ENCODE data around the gene XPO5.
"Not testable (repeated sequence)": the region's sequence is repeated elsewhere in the genome, so short reads cannot be mapped to it uniquely, and the experiment has no call there.

The XPO5 gene

GRCh38 chr6:43575772-43576551, at the start of gene XPO5, which contains the start of gene POLH:
TSS of gene XPO5 (minus strand) at chr6:43576038. CDS start at chr6:43575864, 174 bp downstream.
TSS of gene POLH (plus strand) at chr6:43576185. CDS start at chr6:43582320, 6,135 bp downstream.
- peak; percentile 94 for DNase-seq

- no peak for DNase-seq
These were observed 49.7 kb upstream of the XPO5 start for GRCh38 chr6:43625393-43625992.

DNA sequence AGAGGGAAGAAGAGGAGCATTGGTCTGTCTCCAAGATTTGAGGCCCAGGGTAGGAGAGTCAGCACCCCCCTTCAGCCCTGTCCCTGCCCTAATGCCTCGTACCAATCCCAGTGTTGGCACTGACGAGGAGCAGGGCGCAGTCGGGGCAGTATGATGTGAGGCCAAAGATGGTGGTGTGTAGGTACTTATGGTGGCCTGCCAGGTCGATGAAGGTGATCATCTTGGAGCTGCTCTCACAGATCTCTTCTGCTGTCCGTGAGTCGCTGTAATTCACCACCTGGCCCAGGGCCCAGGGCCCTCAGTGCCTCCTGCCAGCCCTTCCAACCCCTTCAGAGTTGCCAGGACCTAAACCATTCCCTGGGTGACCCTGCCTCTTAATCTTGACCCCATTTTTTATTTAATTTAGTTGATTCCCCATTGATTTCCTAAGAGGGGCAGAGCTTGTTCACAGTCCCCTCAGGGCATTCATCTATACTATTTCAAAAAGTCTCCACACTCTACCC, 49.0 kb upstream of the XPO5 start:
- no peak for DNase-seq

DNA sequence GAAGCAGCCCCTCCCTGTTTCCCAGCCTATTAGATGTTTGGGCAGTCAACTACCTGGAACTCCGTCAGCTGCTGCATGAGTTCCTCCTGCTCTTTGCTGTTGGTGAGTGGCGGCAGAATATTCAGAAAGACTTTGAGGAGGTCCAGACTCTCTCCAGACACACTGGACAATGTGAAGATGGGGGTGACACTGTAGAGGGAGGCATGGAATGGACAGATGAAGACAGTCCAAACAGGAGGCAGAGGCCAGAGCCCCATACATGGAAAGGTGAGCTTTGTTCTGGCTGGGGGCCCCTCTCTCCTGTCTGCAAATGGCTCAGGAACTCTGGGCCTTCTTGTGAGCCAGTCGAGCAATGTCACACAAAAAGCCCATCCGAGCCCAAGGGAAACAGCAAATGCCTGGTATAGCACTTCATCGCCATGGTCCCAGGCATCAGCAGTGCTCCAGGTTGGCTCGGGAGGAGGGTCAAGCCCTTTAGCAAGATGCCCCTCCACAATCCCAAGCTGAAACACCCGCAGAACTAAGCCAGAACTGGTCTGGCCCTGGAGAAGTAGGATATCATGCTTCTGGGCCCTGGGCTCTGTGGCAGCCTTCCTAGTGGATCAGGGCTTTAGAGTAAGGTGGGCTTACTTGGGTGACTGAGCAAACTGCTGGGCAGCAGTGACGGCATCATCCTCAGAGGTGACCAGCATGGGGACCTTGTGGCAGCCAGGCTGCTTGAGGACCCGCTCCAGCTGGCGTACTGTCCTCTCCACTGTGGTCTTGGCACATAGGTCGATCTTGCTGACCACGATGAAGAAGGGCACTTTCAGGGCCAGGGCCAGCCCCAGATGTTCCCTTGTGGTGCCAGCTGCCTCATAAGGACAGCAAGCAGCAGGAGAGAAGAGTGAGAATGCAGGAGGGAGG, 48.3 kb upstream of the XPO5 start:
- no peak for DNase-seq

- no peak for DNase-seq
These were observed 46.7 kb upstream of the XPO5 start for GRCh38 chr6:43622541-43622940.

DNA sequence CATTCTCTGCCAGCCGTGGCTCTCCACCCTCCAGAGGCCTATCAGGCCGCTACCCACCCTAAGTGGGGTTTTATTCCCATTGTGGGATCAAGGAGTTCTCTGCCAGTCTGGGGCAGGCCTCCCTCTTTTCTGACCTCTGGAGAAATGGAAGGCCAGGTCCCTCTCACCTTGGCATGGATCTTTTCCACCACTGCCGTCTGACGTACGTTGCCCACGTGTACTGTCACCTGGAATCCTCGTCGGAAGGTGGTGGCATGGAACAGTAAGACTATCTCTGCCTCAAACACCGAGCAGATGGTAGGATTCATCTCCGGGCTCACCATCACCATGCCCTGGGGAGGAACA, 46.0 kb upstream of the XPO5 start:
- no peak for DNase-seq

DNA sequence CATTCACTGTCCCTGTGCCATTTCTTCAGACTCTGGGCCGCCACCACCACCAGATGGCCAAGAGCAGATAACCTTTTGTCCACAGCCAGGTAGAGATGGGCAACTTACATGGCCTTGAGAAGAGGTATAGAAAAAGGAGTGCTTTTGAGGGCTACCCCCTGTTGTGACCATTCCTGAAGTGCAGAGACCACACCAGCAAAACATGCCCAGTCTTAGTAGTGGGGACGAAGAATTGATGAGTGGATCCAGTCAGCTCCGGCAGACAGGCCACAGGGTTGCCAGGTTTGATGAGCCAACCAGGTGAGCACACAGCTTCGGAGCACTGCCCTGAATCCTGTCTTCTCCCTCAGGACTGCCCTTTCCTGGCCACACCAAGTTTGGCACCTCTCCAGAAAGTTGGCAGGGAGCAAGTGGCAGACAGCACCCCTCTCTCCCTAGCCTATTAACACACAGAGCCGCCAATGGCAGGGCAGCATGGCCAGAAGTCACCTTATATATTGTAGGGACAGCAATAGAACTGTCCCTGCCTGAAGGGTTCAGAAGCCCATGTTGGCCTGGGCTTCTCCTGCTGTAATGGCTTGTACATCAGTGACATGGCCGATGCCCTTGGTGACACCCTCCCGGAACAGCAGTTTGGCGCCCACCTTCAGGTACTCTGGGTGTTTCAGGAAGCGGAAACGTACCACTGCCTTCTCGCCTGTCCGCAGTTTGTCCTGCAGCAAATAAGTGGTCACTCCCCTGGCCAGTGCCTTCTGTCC, 45.4 kb upstream of the XPO5 start:
- no peak for DNase-seq

GRCh38 chr6:43616725-43617472, 41.1 kb upstream of the XPO5 start:
- DNase-seq, result no peak

GRCh38 chr6:43614396-43614730, 38.5 kb upstream of the XPO5 start:
- DNase-seq, result no peak

DNA sequence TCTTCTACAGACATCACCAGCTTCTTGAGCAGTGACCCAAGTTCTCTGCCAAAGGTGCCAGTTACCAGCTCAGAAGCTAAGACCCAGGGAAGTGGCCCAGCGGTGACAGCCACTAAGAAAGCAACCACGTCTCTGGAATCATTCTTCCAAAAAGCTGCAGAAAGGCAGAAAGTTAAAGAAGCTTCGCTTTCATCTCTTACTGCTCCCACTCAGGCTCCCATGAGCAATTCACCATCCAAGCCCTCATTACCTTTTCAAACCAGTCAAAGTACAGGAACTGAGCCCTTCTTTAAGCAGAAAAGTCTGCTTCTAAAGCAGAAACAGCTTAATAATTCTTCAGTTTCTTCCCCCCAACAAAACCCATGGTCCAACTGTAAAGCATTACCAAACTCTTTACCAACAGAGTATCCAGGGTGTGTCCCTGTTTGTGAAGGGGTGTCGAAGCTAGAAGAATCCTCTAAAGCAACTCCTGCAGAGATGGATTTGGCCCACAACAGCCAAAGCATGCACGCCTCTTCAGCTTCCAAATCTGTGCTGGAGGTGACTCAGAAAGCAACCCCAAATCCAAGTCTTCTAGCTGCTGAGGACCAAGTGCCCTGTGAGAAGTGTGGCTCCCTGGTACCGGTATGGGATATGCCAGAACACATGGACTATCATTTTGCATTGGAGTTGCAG, 38.0 kb upstream of the XPO5 start:
- no peak for DNase-seq

- DNase-seq, result no peak
These were observed 34.6 kb upstream of the XPO5 start for GRCh38 chr6:43610431-43610830.

DNA sequence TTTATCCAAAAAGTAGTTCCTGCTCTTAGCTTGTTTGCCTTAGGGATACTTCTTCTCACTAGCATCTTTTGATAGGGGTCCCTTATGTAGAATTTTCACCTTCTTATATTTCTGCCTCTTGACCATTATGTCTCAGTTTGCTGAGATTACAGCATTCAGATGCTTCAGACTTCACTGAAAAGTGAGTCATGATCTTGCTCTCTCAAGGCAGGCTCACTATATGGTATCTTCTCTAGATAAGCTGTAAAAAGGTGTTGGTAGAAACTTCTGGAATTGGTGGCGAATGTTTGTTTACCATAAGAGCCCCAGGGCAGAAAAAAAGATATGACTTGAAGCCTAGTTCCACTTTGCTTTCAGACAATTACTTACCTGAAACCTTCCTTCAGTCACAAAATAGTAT, 33.6 kb upstream of the XPO5 start:
- DNase-seq, result no peak

DNA sequence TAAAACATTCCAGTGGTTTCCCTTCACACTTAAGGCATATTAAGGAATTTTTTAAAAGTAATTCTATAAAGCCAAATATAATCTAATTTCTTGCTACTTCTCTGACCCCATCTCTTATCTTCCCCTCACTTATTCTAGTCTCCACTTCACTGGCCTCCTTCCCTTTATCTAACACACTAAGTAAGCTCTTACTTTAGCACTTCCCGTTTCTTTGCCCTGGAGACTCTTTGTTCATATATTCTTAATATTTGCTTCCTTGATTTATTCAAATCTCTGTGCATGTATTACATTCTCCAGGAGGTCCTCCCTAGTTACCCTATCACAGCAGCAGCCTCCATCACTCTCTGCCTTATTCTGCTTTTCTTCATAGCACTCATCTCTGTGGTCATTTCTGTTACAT, 33.0 kb upstream of the XPO5 start:
- DNase-seq, result no peak

DNA sequence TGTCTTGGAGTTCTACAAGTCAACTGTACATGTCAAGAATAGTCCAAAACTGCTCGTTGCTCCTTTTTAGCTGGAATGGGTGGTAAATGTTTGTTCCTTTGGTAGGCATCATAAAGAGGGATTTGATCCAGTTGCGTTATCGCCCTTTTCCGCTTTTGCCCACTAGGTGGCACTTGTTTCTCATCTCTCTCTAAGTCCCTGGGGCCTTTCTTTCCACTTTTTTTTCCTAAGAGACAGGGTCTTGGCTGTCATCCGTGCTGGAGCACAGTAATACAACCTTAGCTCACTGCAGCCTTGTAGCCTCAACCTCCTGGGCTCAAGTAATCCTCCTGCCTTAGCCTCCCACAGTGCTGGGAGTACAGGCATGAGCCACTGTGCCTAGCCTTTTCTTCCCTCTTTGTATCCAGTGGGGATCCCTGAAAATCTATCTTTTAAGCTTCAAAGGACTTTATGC, 32.5 kb upstream of the XPO5 start:
- DNase-seq, result peak; percentile 55

DNA sequence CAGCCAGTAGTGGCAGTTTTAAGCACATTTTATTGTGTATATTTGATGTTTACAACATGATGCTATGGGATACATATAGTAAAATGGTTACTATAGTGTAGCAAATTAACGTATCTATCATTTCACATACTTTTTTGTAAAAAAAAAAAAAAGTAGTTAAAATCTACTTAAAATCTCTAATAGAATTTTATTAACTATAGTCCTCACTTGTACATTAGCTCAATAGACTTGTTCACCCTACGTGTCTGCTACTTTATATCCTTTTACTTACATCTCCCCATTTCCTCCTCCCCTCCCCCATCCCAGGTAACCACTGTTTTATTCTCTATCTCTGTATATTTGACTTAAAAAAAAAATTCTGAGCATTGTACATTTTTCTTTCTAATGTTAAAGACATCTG, 30.2 kb upstream of the XPO5 start:
- DNase-seq, result no peak

GRCh38 chr6:43604174-43604573, 28.3 kb upstream of the XPO5 start:
- DNase-seq, result no peak

- DNase-seq, result no peak
These were observed 24.8 kb upstream of the XPO5 start for GRCh38 chr6:43600595-43600994.

GRCh38 chr6:43593938-43594337, 18.1 kb upstream of the XPO5 start:
- DNase-seq, result no peak

GRCh38 chr6:43589564-43589963, 13.7 kb upstream of the XPO5 start:
- not testable (repeated sequence) for DNase-seq

GRCh38 chr6:43588194-43588593, 12.4 kb upstream of the XPO5 start:
- DNase-seq, result no peak

GRCh38 chr6:43584892-43585570, 9.2 kb upstream of the XPO5 start:
- DNase-seq, result peak; percentile 24

Data from activated CD4-positive, alpha-beta T cell treated with anti-CD3 and anti-CD28 coated beads, Interleukin-2, amount 50 U/mL, for 16 hours (primary cell).